Measurements from ENCODE around the gene SAMMSON. TPM values are rescaled to one million over a fixed set of nuclear protein-coding genes. Genes with fewer than 3 reads are reported as not detected.

The SAMMSON gene
- total and polyA plus RNA-seq, 2 of the 4 experiments (the other 2 are of a cell fraction), result not detected

- no peak overlapping the region for H3K4me2 ChIP-seq (ENCODE audit: low read depth, low read length)
- no peaks in the 10 kb centered on the region; the same call in 1 of the 2 replicates for H3K9me1 ChIP-seq (ENCODE audit: insufficient read depth, low read length)
- no peak overlapping the region for H4K8ac ChIP-seq (ENCODE audit: low read depth in 2 of 2, low read length in 2 of 2)
- no peak overlapping the region for H2AK5ac ChIP-seq (ENCODE audit: low read depth, low read length)
- H3K27me3 ChIP-seq (ENCODE audit: control insufficient read depth, insufficient read depth, low read length), result no peaks in the 10 kb centered on the region
- no peak overlapping the region for H3K4ac ChIP-seq (ENCODE audit: low read depth, low read length)
- WGBS, 2 experiments (ENCODE audit: extremely low coverage in 2 of 2, insufficient read length in 1 of 2), result no CpG with 5 or more reads among the region's 1 CpG
- H3K9ac ChIP-seq (ENCODE audit: low read depth, low read length), result no peak overlapping the region
- no peaks in the 10 kb centered on the region for H3K9me3 ChIP-seq (ENCODE audit: control insufficient read depth, insufficient read depth, low read length)
- H3K23ac ChIP-seq (ENCODE audit: low read depth, low read length), result no peak overlapping the region
- H2BK120ac ChIP-seq (ENCODE audit: low read depth, low read length), result no peak overlapping the region
- H3K36me3 ChIP-seq (ENCODE audit: control insufficient read depth, insufficient read depth, low read length), result no peaks in the 10 kb centered on the region
- DNase-seq (no peak), ATAC-seq (ENCODE audit: low read depth) (no peak)
- dilution Hi-C loops (cut with HindIII; ENCODE audit: low sequenced_read_pairs, unreplicated experiment) (no loop called here), intact Hi-C loops (cut with micrococcal nuclease) (no loop called here), in situ Hi-C loops (cut with MboI; ENCODE audit: low sequenced_read_pairs) (no loop called here)
- H3K56ac ChIP-seq (ENCODE audit: extremely low read depth, insufficient read depth, low read length), result no peak overlapping the region
- H2BK15ac ChIP-seq (ENCODE audit: low read depth, low read length), result no peak overlapping the region
- ChIA-PET CTCF (interaction anchor here (0.9 to 1.2 kb wide), 2 partner anchors 9 to 21 kb away, joined by 3 to 4 read pairs; no protein-coding TSS in a partner anchor), POLR2A (ENCODE audit: unreplicated experiment) (no interaction called here)
- no peak overlapping the region for H4K5ac ChIP-seq (ENCODE audit: low read depth, low read length)
- H3K79me1 ChIP-seq (ENCODE audit: low read depth in 1 of 2, low read length in 2 of 2), result no peaks in the 10 kb centered on the region
- H4K91ac ChIP-seq (ENCODE audit: insufficient read depth, low read depth, low read length), result no peak overlapping the region
- H3K27ac ChIP-seq (ENCODE audit: insufficient read depth, low read length), result no peak overlapping the region
- H3K14ac ChIP-seq (replicated peaks; ENCODE audit: low read depth, low read length), result no peak overlapping the region
- BruUV-seq (replicated peaks), result no TSS peak
- H2BK5ac ChIP-seq (ENCODE audit: low read depth, low read length, poor library complexity, severe bottlenecking), result no peak overlapping the region
- H3K4me1 ChIP-seq (ENCODE audit: control insufficient read depth, insufficient read depth, low read length), result no peaks in the 10 kb centered on the region
- H2AK9ac ChIP-seq (replicated peaks; ENCODE audit: low read depth, low read length, poor library complexity), result no peak overlapping the region
- TF ChIP-seq POLR2A (IDR thresholded peaks at IDR 0.05; ENCODE audit: low read depth, low read length), result no peak
- TF ChIP-seq SMC3 (IDR thresholded peaks at IDR 0.05; ENCODE audit: low read depth, low read length), result no peak
- no peak for TF ChIP-seq ELK1 (IDR thresholded peaks at IDR 0.05; ENCODE audit: borderline replicate concordance, low read depth, low read length)
- no peak for TF ChIP-seq USF2 (IDR thresholded peaks at IDR 0.05; ENCODE audit: low read depth, low read length)
- no peak for TF ChIP-seq MAFK (IDR thresholded peaks at IDR 0.05; ENCODE audit: low read depth, low read length)
- no peak for TF ChIP-seq RFX5 (IDR thresholded peaks at IDR 0.05; ENCODE audit: low read depth, low read length)
- TF ChIP-seq MXI1 (IDR thresholded peaks at IDR 0.05; ENCODE audit: borderline replicate concordance, low read depth, low read length), result no peak
- no peak for TF ChIP-seq BHLHE40 (IDR thresholded peaks at IDR 0.05; ENCODE audit: low read depth, low read length)
- no peak for TF ChIP-seq MAZ (IDR thresholded peaks at IDR 0.05; ENCODE audit: borderline replicate concordance, low read depth, low read length)
- no peak for TF ChIP-seq FOS (IDR thresholded peaks at IDR 0.05; ENCODE audit: low read depth, low read length)
- no peak for TF ChIP-seq NFE2L2 (IDR thresholded peaks at IDR 0.05; ENCODE audit: low read depth, low read length)
- H3K18ac ChIP-seq (ENCODE audit: low read depth, low read length), result no peak overlapping the region
- H2BK20ac ChIP-seq (ENCODE audit: low read depth, low read length), result no peak overlapping the region
- no peak overlapping the region for H2AFZ ChIP-seq (replicated peaks; ENCODE audit: low read length, poor library complexity)
- H4K20me1 ChIP-seq (ENCODE audit: insufficient read depth, low read length), result no peaks in the 10 kb centered on the region
- no peak overlapping the region for H3K4me3 ChIP-seq (ENCODE audit: insufficient read depth, low read depth, low read length)
These were observed 111.9 kb downstream of the SAMMSON start for GRCh38 chr3:70111411-70111810.
